PC-9 (cell line): ENCODE results near the gene MYH15. TPM values are rescaled to one million over a fixed set of nuclear protein-coding genes. Genes with fewer than 3 reads are reported as not detected.

ENCODE experiments used
- BruUV-seq: library from RNA; stranded (reverse); fragments of 400-500 nt; replicated peaks from 2 replicates; lab custom pipeline; 2021; lab: Mats Ljungman, UMichigan
- CTCF ChIA-PET: fragments of 300-600 bp; sonication (Branson Sonifier 250); formaldehyde crosslinking; loops from one replicate; lab custom pipeline; 2022; ENCODE audit warnings: antibody characterized with exemption; lab: Charles Lee
- POLR2A ChIA-PET: fragments of 300-600 bp; sonication (Branson Sonifier 250); formaldehyde crosslinking; loops from one replicate; lab custom pipeline; 2022; ENCODE audit warnings: antibody characterized with exemption; ENCODE audit not compliant: unreplicated experiment; lab: Charles Lee
- DNase-seq, 2 experiments: peaks; one replicate each; pipeline versions ENCODE4 v3.0.0 to v3.0.0-alpha.2; 2015 to 2022; ENCODE audit warnings: mixed read lengths in 1 of 2
- H2AFZ ChIP-seq: fragments of 200-600 bp; sonication (generic); 2 replicates; pipeline ENCODE4 v1.8.1; 2017; ENCODE audit warnings: antibody characterized with exemption
- H3F3A ChIP-seq: fragments of 200-600 bp; sonication (generic); 2 replicates; pipeline ENCODE4 v1.8.1; 2017; ENCODE audit warnings: antibody characterized with exemption, mild to moderate bottlenecking, low read depth; ENCODE audit not compliant: insufficient read depth
- H3K27ac ChIP-seq: fragments of 200-600 bp; sonication (generic); 2 replicates; pipeline ENCODE4 v1.6.1; 2016; ENCODE audit warnings: mixed run types
- H3K27me3 ChIP-seq: fragments of 200-600 bp; sonication (generic); 2 replicates; pipeline ENCODE4 v1.6.1; 2016; ENCODE audit warnings: low read depth, mixed run types; ENCODE audit not compliant: insufficient read depth
- H3K36me3 ChIP-seq: fragments of 200-600 bp; sonication (generic); 2 replicates; pipeline ENCODE4 v1.6.1; 2016; ENCODE audit warnings: low read depth, mixed run types
- H3K4me1 ChIP-seq: fragments of 200-600 bp; sonication (generic); replicated peaks from 2 replicates; pipeline ENCODE4 v1.6.1; 2016; ENCODE audit warnings: mixed run types; ENCODE audit not compliant: insufficient read depth
- H3K4me2 ChIP-seq: fragments of 200-600 bp; sonication (generic); 2 replicates; pipeline ENCODE4 v1.6.1; 2017; ENCODE audit warnings: mixed run types
- H3K4me3 ChIP-seq: fragments of 200-600 bp; sonication (generic); 2 replicates; pipeline ENCODE4 v1.6.1; 2016; ENCODE audit warnings: mixed run types
- H3K79me2 ChIP-seq: fragments of 200-600 bp; sonication (generic); 2 replicates; pipeline ENCODE4 v1.6.1; 2017; ENCODE audit warnings: low read depth, mixed run types
- H3K9me2 ChIP-seq: fragments of 200-600 bp; sonication (generic); 2 replicates; pipeline ENCODE4 v1.8.1; 2017; ENCODE audit warnings: mild to moderate bottlenecking; ENCODE audit not compliant: insufficient read depth
- H3K9me3 ChIP-seq: fragments of 200-600 bp; sonication (generic); 2 replicates; pipeline ENCODE4 v1.8.1; 2016; ENCODE audit warnings: low read depth; ENCODE audit not compliant: insufficient read depth
- H4K20me1 ChIP-seq: fragments of 200-600 bp; sonication (generic); 2 replicates; pipeline ENCODE4 v1.8.1; 2017; ENCODE audit not compliant: insufficient read depth
- EZH2 ChIP-seq: fragments of 200-600 bp; sonication (generic); IDR thresholded peaks from 2 replicates; pipeline ENCODE4 v1.8.0; 2017; ENCODE audit warnings: antibody characterized with exemption, low read depth
- intact Hi-C: fragments of 100-400 bp; cut with micrococcal nuclease; formaldehyde crosslinking; loops from one replicate; pipeline ENCODE4 v1.10.0; 2022; ENCODE audit not compliant: unreplicated experiment
- total RNA-seq: library from RNA; stranded (reverse); gene quantifications from 2 replicates; pipeline ENCODE4 v1.2.3, GENCODE V29; 2021
- TF ChIP-seq, protein P1 (sequence below): fragments of 200-600 bp; sonication (generic); conservative IDR thresholded peaks from 2 replicates; pipeline ENCODE4 v1.6.1; 2017; ENCODE audit warnings: mixed run types, antibody characterized with exemption, mild to moderate bottlenecking, moderate library complexity

The MYH15 gene
- total RNA-seq, 1 experiment from 2014 or later = 2.3 TPM

DNA sequence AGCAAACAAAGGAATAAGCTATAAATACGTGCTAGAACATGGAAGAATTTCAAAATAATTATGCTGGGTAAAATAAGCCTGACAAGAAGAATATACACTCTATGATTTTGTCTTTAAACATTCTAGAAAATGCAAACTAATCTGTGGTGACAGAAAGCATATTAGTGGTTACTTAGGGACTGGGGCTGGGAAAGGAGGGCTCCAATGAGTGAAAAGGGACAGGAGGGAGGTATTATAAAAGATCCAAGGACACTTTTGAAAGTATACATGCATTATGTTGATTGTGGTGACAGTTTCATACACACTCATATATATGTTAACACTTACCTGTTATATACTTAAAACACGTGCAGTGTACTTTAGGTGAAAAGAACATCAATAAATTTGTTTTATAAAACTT is 23.0 kb downstream of the MYH15 start:
- CTCF ChIA-PET = no interaction called here
- H3F3A ChIP-seq = no peaks in the 10 kb centered on the region
- H3K4me2 ChIP-seq = no peak overlapping the region
- H3K79me2 ChIP-seq = no peaks in the 10 kb centered on the region
- POLR2A ChIA-PET = no interaction called here
- H3K4me1 ChIP-seq = no peaks in the 10 kb centered on the region
- H3K9me2 ChIP-seq = no peaks in the 10 kb centered on the region
- H4K20me1 ChIP-seq = no peaks in the 10 kb centered on the region
- H3K27ac ChIP-seq = no peak overlapping the region
- no peak overlapping the region for H2AFZ ChIP-seq
- no peaks in the 10 kb centered on the region for H3K9me3 ChIP-seq
- TF ChIP-seq, protein P1, sequence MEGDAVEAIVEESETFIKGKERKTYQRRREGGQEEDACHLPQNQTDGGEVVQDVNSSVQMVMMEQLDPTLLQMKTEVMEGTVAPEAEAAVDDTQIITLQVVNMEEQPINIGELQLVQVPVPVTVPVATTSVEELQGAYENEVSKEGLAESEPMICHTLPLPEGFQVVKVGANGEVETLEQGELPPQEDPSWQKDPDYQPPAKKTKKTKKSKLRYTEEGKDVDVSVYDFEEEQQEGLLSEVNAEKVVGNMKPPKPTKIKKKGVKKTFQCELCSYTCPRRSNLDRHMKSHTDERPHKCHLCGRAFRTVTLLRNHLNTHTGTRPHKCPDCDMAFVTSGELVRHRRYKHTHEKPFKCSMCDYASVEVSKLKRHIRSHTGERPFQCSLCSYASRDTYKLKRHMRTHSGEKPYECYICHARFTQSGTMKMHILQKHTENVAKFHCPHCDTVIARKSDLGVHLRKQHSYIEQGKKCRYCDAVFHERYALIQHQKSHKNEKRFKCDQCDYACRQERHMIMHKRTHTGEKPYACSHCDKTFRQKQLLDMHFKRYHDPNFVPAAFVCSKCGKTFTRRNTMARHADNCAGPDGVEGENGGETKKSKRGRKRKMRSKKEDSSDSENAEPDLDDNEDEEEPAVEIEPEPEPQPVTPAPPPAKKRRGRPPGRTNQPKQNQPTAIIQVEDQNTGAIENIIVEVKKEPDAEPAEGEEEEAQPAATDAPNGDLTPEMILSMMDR = no peak
- TF ChIP-seq EZH2 = no peak
- no peaks in the 10 kb centered on the region for H3K36me3 ChIP-seq
- no peak overlapping the region for H3K4me3 ChIP-seq
- H3K27me3 ChIP-seq = no peaks in the 10 kb centered on the region
- intact Hi-C loops = loop anchor here (5.0 kb wide), 1 partner anchor 595 kb away; no protein-coding TSS in a partner anchor
- DNase-seq = no peak
- BruUV-seq = no TSS peak

DNA sequence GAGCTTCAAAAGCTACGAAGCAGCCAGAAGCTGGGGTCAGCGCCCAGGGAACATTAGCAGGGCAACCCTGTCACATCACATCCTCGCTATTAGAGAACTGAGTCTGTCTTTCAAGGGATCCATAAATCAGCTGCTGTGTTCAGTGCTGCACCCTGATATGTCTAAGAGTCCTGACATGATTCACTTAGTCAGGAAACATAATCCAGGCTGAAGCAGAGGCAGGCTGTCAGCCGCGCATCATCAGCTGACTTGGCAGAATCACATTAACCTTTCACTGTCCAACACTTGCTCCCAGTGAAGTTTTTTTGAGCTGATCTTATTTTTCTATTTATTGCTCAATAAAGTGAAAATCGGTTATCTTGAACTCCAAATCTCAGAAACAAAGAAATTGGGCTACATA is 23.5 kb downstream of the MYH15 start:
- no TSS peak for BruUV-seq
- Histone ChIP-seq H3K4me2 (no peak overlapping the region), H3K4me1 (no peaks in the 10 kb centered on the region), H3F3A (no peaks in the 10 kb centered on the region), H3K9me3 (no peaks in the 10 kb centered on the region), H4K20me1 (no peaks in the 10 kb centered on the region), H3K27ac (no peak overlapping the region), H3K4me3 (no peak overlapping the region), H3K27me3 (no peaks in the 10 kb centered on the region), H2AFZ (no peak overlapping the region), H3K36me3 (no peaks in the 10 kb centered on the region), H3K79me2 (no peaks in the 10 kb centered on the region), H3K9me2 (no peaks in the 10 kb centered on the region)
- intact Hi-C loops = loop anchor here (5.0 kb wide), 1 partner anchor 595 kb away; no protein-coding TSS in a partner anchor
- ChIA-PET POLR2A (no interaction called here), CTCF (no interaction called here)
- TF ChIP-seq EZH2 = no peak
- TF ChIP-seq, protein P1 = no peak
- no peak for DNase-seq

DNA sequence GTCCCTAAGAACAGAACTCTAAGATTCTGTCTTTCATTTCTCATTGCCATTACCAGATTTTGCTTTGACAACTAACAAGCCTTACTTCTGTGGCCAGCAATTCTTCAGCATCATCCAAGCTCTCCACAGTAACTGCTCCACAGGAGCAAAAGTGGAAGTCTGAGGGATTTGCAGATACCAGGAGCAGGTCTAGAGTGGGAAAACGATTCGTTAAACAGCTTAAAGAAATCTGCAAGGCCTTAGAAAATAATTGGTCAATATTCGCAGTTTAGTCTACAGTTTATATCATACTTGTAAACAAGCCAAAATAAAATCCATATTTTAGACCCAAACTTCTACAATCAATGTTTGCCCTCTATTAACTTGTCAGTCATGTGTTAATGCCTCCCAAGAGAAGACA is 24.1 kb downstream of the MYH15 start:
- no peak for DNase-seq
- no peak for TF ChIP-seq EZH2
- TF ChIP-seq, protein P1 = no peak
- intact Hi-C loops = loop anchor here (5.0 kb wide), 1 partner anchor 596 kb away; no protein-coding TSS in a partner anchor
- no TSS peak for BruUV-seq
- H3K9me3 ChIP-seq = no peaks in the 10 kb centered on the region
- no peaks in the 10 kb centered on the region for H3K9me2 ChIP-seq
- CTCF ChIA-PET = no interaction called here
- POLR2A ChIA-PET = no interaction called here
- H3F3A ChIP-seq = no peaks in the 10 kb centered on the region
- no peak overlapping the region for H2AFZ ChIP-seq
- no peak overlapping the region for H3K27ac ChIP-seq
- no peak overlapping the region for H3K4me2 ChIP-seq
- H3K4me1 ChIP-seq = no peaks in the 10 kb centered on the region
- H3K4me3 ChIP-seq = no peak overlapping the region
- H4K20me1 ChIP-seq = no peaks in the 10 kb centered on the region
- H3K36me3 ChIP-seq = no peaks in the 10 kb centered on the region
- no peaks in the 10 kb centered on the region for H3K79me2 ChIP-seq
- no peaks in the 10 kb centered on the region for H3K27me3 ChIP-seq
